ENCODE data around the gene RALGAPA1.

DNA sequence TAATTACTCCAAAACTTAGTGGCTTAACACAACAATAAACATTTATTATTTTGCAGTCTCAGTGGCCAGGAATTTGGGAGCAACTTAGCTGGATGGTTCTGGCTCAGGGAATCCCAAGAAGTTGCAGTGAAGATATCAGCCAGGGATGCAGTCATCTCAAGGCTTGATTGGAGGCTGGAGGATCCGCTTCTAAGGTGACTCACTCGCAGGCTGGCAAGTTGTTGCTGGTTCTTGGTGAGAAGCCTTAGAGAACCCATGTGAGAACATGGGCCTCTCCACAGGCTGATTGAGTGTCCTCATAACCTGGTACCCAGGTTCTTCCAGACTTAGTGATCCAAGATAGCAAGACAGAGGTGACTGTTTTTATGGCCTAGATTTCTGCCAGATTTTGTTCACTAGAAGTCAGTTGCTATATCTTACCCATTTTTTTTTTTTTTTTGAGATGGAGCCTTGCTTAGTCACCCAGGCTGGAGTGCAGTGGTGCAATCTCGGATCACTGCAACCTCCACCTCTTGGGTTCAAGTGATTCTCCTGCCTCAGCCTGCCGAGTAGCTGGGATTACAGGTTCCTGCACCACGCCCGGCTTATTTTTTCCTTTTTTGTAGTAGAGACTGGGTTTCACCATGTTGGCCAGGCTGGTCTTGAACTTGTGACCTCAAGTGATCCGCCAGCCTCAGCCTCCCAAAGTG, 49.6 kb upstream of the RALGAPA1 start:
- TF ChIP-seq, protein P1, sequence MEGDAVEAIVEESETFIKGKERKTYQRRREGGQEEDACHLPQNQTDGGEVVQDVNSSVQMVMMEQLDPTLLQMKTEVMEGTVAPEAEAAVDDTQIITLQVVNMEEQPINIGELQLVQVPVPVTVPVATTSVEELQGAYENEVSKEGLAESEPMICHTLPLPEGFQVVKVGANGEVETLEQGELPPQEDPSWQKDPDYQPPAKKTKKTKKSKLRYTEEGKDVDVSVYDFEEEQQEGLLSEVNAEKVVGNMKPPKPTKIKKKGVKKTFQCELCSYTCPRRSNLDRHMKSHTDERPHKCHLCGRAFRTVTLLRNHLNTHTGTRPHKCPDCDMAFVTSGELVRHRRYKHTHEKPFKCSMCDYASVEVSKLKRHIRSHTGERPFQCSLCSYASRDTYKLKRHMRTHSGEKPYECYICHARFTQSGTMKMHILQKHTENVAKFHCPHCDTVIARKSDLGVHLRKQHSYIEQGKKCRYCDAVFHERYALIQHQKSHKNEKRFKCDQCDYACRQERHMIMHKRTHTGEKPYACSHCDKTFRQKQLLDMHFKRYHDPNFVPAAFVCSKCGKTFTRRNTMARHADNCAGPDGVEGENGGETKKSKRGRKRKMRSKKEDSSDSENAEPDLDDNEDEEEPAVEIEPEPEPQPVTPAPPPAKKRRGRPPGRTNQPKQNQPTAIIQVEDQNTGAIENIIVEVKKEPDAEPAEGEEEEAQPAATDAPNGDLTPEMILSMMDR (IDR thresholded peaks at IDR 0.05; ENCODE audit: borderline replicate concordance, extremely low read depth, low read length, poor library complexity, severe bottlenecking), result no peak
- no peak for TF ChIP-seq EZH2 (IDR thresholded peaks at IDR 0.05; ENCODE audit: borderline replicate concordance, low read depth, low read length, severe bottlenecking)

All from DND-41 (cell line).